Chondrocyte (in vitro differentiated cells): ENCODE results near the gene C11orf21. TPM values are rescaled to one million over a fixed set of nuclear protein-coding genes. Genes with fewer than 3 reads are reported as not detected.

Experiments
- DNase-seq: peaks from one replicate; pipeline ENCODE4 v3.0.0; 2021; ENCODE audit warnings: mixed read lengths, low spot score
- H3K27ac Mint-ChIP-seq: one replicate; pipeline ENCODE4 v1.8.0; 2021; ENCODE audit warnings: mild to moderate bottlenecking, moderate library complexity, mixed read lengths; ENCODE audit not compliant: unreplicated experiment
- H3K27me3 Mint-ChIP-seq: 2 replicates; pipeline ENCODE4 v1.8.0; 2021; ENCODE audit warnings: low read depth, mixed read lengths
- H3K36me3 Mint-ChIP-seq: 2 replicates; pipeline ENCODE4 v1.8.0; 2021; ENCODE audit warnings: low read depth, mixed read lengths
- H3K4me1 Mint-ChIP-seq: 2 replicates; pipeline ENCODE4 v1.8.0; 2021; ENCODE audit warnings: low read depth, mild to moderate bottlenecking, mixed read lengths
- H3K4me3 Mint-ChIP-seq: one replicate; pipeline ENCODE4 v1.8.0; 2021; ENCODE audit warnings: mild to moderate bottlenecking, moderate library complexity, mixed read lengths; ENCODE audit not compliant: unreplicated experiment
- H3K9me3 Mint-ChIP-seq: 2 replicates; pipeline ENCODE4 v1.8.0; 2021; ENCODE audit warnings: low read depth, mixed read lengths
- total RNA-seq: library from RNA; stranded (reverse); gene quantifications from 3 replicates; pipeline ENCODE4 v1.2.1, GENCODE V29; 2021
- TF ChIP-seq, protein P1 (sequence below): fragments of 200-600 bp; sonication (generic); IDR thresholded peaks from 2 replicates; pipeline ENCODE4 v1.5.0; 2021; ENCODE audit warnings: antibody characterized with exemption, mild to moderate bottlenecking, moderate library complexity

Gene C11orf21
- total RNA-seq, 1 donor from 2014 or later = not detected

DNA sequence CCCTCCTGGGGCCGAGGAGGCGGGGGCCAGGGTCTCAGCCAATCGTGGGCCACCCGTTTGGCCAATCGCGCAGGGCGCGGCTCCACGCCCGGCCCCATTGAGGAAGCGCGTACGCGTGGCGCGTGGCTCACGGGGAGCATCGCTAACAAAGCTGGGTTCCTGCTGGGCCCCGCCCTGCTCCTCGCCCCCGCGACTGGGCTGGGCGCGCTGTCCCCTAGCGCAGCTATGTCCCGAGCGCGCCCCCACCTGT, 30.7 kb downstream of the C11orf21 start:
- Mint-ChIP-seq H3K4me3 (no peak overlapping the region), H3K4me1 (no peaks in the 10 kb centered on the region), H3K27me3 (peaks cover 52% of the 10 kb centered on the region), H3K36me3 (no peaks in the 10 kb centered on the region), H3K27ac (no peak overlapping the region), H3K9me3 (no peaks in the 10 kb centered on the region)
- DNase-seq = no peak
- TF ChIP-seq, protein P1, sequence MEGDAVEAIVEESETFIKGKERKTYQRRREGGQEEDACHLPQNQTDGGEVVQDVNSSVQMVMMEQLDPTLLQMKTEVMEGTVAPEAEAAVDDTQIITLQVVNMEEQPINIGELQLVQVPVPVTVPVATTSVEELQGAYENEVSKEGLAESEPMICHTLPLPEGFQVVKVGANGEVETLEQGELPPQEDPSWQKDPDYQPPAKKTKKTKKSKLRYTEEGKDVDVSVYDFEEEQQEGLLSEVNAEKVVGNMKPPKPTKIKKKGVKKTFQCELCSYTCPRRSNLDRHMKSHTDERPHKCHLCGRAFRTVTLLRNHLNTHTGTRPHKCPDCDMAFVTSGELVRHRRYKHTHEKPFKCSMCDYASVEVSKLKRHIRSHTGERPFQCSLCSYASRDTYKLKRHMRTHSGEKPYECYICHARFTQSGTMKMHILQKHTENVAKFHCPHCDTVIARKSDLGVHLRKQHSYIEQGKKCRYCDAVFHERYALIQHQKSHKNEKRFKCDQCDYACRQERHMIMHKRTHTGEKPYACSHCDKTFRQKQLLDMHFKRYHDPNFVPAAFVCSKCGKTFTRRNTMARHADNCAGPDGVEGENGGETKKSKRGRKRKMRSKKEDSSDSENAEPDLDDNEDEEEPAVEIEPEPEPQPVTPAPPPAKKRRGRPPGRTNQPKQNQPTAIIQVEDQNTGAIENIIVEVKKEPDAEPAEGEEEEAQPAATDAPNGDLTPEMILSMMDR = no peak

DNA sequence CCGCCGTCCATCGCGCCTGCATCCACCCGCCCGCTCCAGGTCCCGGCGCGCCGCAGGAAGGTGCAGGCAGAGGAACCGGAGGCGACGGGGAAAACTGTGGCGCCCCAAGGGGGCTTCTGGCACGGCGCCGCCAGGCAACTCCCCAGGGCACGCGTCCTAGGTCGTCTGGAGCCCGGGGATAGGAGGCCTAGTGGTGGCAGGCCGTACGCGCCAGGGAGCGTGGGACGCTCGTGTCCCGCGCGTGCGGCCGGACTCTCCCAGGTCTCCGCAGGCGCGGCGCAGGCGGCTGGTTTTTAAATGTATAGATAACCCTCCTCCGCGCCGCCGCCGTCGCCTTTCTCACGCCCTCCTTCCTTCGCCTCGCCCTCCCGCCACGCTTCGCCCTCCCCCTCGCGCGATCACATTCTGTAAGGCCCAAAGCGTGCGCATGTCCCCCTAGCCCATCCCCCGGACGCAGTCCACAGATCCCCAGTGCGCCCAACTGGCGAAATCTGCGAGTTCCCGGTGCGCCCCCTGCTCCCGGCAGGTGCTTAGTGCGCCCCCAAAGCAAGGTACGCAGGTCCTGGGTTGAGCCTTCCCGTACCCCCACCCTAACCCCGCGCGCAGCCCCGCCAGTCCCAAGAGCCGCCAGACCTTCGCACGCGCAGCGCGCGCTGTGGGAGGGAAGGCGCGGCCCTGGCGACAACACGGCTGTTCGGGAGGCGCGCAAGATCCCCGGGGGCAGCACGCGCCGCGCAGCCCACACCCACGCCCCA, 31.2 kb downstream of the C11orf21 start, which contains the start of gene ASCL2:
ASCL2 (minus strand) TSS at position 267 of the 755 bp plus-strand sequence; CDS start at position 11, 256 bp downstream.
- Mint-ChIP-seq H3K27me3 (peaks cover 54% of the 10 kb centered on the region), H3K9me3 (no peaks in the 10 kb centered on the region), H3K27ac (no peak within 1 kb of the TSS), H3K4me1 (no peaks in the 10 kb centered on the region), H3K36me3 (no peaks in the 10 kb centered on the region), H3K4me3 (peak within 1 kb of the TSS; percentile 36)
- TF ChIP-seq, protein P1 = no peak
- no peak for DNase-seq

DNA sequence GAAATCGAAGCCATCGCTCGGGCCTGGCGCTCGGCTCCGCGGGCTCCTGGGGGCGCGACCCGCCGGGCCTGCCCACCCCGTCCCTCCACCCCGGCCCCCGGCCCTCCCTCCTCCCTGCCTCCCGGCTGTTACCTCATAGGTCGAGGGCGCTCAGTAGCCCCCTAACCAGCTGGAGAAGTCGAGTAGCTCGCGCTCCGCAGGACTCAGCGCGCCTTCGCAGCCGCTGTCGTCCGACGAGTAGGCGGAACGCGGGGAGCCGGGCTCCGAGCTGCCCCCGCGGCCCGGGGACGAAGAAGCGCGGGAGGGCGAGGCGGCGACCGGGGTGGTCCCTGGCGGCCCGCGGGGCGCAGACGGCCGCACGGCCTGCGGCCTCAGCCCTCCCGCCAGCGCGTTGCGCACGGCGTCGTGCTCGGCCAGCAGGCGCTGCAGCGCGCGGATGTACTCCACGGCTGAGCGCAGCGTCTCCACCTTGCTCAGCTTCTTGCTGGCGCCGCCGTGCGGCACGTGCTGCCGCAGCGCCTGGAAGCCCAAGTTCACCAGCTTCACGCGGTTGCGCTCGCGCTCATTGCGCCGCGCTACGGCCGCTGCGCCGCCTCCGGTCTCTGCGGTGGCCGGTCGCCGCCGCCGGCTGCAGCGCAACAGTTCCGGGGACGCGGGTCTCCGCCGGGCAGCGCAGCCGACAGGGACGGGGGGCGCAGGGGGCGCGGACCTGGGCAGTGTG, 32.0 kb downstream of the C11orf21 start:
- H3K36me3 Mint-ChIP-seq = no peaks in the 10 kb centered on the region
- no peak for DNase-seq
- H3K9me3 Mint-ChIP-seq = no peaks in the 10 kb centered on the region
- H3K27ac Mint-ChIP-seq = no peak overlapping the region
- TF ChIP-seq, protein P1 = peak; percentile 46
- H3K27me3 Mint-ChIP-seq = peaks cover 54% of the 10 kb centered on the region
- peak overlapping the region; percentile 36 for H3K4me3 Mint-ChIP-seq
- no peaks in the 10 kb centered on the region for H3K4me1 Mint-ChIP-seq

DNA sequence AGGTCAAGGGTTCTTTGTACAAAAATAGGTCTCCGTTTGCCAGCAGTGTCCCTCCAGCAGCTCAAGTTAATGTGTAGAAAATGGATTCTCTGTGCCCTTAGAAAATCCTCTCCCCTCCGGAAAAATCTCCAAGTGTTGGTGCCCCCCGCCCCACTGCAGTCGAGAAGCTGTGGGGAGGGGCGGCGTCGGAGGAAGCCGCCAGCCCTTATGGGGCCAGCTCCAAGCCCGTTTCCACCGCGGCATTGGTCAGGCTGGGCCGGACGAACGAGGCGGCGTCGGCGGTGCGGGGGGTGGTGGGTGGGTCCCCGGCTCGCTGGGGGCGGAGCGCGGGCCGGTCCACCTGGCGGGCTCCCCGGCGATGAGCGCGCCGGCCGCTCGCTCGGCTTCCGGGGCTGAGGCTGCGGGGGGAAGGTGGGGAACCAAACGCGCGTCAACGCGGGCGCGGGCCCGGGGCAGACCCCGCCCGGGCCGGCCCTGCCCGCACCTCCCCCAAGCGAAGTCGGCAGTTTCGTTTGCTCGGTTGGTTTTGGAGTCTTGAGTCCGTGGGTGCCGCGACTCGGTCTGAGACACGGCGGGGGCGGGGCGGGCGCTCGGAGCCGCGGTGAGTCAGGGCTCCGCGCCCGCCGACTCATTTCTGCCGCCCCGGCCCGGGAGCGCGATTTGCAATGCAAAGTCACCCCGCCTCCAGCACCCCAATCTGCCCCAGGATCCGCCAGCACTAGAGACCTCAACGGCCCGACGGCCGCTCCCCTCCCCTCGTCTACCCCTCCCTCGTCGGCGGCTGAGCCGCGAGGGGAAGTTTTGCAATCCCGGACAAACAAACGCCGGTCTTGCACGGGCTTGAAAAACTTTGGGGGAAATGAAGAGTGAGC, 32.8 kb downstream of the C11orf21 start:
- H3K36me3 Mint-ChIP-seq = no peaks in the 10 kb centered on the region
- H3K4me1 Mint-ChIP-seq = no peaks in the 10 kb centered on the region
- H3K4me3 Mint-ChIP-seq = peak overlapping the region; percentile 49
- TF ChIP-seq, protein P1 = no peak
- H3K27me3 Mint-ChIP-seq = peaks cover 46% of the 10 kb centered on the region
- no peaks in the 10 kb centered on the region for H3K9me3 Mint-ChIP-seq
- H3K27ac Mint-ChIP-seq = no peak overlapping the region
- DNase-seq = no peak
